GM10248 (cell line): Measurements from ENCODE around the gene PKNOX2.

Source experiments
- CTCF ChIA-PET: fragments of 300-600 bp; sonication (Branson Sonifier 250); formaldehyde crosslinking; extraction: SDS; loops from one replicate; lab custom pipeline; 2021; ENCODE audit warnings: antibody characterized with exemption; lab: Yijun Ruan, JAX
- POLR2A ChIA-PET: fragments of 350-650 bp; sonication (Branson Sonifier 250); formaldehyde crosslinking; extraction: SDS; loops from one replicate; lab custom pipeline; 2020; ENCODE audit warnings: antibody characterized with exemption; lab: Yijun Ruan, JAX
- DNase-seq: peaks from one replicate; pipeline ENCODE4 v3.0.0; 2012; ENCODE audit errors: extremely low spot score
- CTCF ChIP-seq: IDR thresholded peaks from 2 replicates; pipeline ENCODE4 v1.5.1; 2012; ENCODE audit warnings: mild to moderate bottlenecking, low read depth; ENCODE audit errors: extremely low read depth, missing control alignments, control extremely low read depth

Gene PKNOX2

GRCh38 chr11:125348674-125349309, 184.2 kb downstream of the PKNOX2 start:
- peak; percentile 74 for DNase-seq
- ChIA-PET CTCF (interaction anchor here (1.4 to 5.6 kb wide), 6 partner anchors 9 to 388 kb away, joined by 4 to 33 read pairs (median 6); no protein-coding TSS in a partner anchor), POLR2A (no interaction called here)
- TF ChIP-seq CTCF = peak; percentile 88

DNA sequence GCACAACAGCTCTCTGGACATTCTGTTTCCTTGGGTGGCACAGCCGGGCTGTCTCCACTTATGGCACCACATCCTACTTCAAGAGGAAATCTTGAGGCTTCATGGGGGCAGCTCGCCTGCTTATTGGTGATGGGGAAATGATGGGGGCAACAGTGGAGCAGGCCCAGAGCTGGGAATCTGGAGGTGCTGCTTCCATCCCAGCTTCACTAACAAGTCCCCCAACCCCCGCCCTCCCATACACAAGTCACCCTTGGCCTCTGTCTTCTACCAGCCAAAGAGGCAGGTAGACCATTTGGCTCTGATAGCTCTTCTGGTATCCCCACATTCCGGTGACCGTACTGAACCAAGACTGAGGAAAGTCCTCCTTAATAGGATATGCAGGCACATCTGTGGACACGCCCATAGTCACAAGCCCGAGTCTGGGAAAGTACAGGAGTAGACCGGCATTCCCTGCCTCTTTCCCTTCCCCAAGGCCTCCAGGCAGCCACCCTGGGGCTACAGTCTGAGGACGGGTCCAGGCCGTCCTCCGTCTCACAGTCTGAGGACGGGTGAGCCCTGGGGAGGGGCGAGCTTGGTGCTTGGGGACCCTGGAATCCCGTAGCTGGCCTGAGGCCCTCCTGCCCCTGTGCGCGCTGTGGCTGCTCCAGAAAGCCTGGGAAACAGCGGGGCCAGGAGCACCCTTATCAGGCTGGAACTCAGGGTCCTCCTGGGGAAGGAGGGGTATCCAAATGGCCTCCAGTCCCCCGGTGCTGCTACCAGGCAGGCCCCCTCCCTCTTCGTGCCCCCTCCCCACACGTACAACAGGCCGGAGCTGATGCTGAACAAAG, 185.9 kb downstream of the PKNOX2 start:
- no peak for DNase-seq
- ChIA-PET CTCF (interaction anchor here (0.8 to 2.2 kb wide), 7 partner anchors 23 to 260 kb away, joined by 3 to 7 read pairs (median 5); no protein-coding TSS in a partner anchor), POLR2A (no interaction called here)
- no peak for TF ChIP-seq CTCF

DNA sequence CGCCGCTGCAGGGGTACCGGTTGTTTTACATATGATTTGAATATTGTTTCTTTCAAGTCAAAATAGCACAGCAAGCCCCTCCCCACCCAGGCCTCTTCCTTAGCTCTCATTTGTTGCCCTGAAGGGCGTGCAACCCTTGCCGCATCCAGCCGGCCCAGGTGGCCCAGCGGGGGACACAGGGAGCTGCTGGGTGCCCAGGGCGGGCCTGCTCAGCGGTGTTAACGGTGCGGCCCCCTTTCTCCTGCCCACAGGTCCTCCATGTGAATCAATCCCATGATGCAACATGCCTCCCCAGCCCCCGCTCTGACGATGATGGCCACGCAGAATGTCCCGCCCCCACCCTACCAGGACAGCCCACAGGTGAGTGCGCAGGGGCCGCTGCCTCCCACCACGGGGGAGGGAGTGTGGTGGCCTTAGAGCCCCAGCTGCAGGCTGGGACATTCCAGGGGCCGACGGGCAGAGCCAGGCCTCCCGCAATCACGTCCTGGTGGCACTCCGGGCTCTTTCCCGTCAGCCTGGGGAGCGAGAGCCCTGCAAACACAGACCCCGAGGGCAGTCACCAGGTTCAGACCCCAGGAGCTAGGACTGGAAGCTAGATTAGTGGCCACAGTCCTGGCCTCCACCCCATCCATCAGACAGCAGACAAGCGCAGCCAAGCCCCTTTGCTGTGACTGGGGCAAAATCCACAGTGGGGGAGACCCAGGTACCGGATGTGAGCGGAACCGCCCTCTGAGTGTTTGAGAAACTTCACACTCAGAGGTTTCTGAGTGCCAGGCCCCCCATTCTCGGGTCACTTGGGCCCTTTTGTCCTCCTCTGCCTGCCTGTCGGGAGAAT, 186.7 kb downstream of the PKNOX2 start:
- CTCF ChIA-PET = interaction anchor here (1.2 to 2.0 kb wide), 5 partner anchors 22 to 261 kb away, joined by 3 to 7 read pairs (median 5); no protein-coding TSS in a partner anchor

DNA sequence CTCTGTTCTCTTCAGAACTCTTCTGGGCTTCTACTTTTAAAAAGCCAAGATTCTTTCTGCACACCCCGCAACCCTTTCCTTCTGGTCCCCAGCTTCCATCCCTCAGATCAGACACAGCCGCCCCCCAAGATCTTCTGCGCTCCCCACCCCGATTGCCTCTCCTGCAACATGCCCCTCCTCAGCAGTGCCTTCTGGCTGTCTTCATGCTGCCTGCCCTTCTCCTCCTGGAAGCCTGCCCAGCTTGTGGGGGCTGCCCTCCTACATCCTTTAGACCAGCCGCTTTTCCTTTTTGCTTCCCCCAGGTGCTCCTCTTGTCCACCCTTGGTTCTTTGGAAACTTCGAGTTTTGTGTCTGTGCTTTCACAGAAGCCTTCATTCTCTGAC, 187.3 kb downstream of the PKNOX2 start:
- no peak for TF ChIP-seq CTCF
- ChIA-PET CTCF (interaction anchor here (2.0 kb wide), 1 partner anchor 53 kb away, joined by 6 read pairs; no protein-coding TSS in a partner anchor), POLR2A (no interaction called here)
- DNase-seq = no peak

More for the DNA sequence above, 186.7 kb downstream of the PKNOX2 start:
- no peak for DNase-seq
- no peak for TF ChIP-seq CTCF
- POLR2A ChIA-PET = no interaction called here

- TF ChIP-seq CTCF = no peak
- POLR2A ChIA-PET = no interaction called here
- CTCF ChIA-PET = interaction anchor here (1.3 to 3.7 kb wide), 6 partner anchors 7 to 53 kb away, joined by 3 to 33 read pairs (median 4); no protein-coding TSS in a partner anchor
- DNase-seq = no peak
Measured at GRCh38 chr11:125356797-125357196, 192.2 kb downstream of the PKNOX2 start.

GRCh38 chr11:125357551-125357950, 193.0 kb downstream of the PKNOX2 start:
- ChIA-PET CTCF (interaction anchor here (0.7 to 3.7 kb wide), 4 partner anchors 11 to 76 kb away, joined by 3 to 33 read pairs (median 4); no protein-coding TSS in a partner anchor), POLR2A (no interaction called here)
- no peak for TF ChIP-seq CTCF
- no peak for DNase-seq
